Prostate gland (tissue), 2 donors: Measurements from ENCODE around the gene MED15.

Experiments
- CTCF ChIP-seq, 4 experiments: fragments of 200-600 bp in 2 of 4; fragments of 450-650 bp in 2 of 4; sonication (generic) in 2 of 4; IDR thresholded peaks; 1 replicate in 3 of 4; 2 replicates in 1 of 4; pipeline ENCODE4 v1.5.1; 2016 to 2019; ENCODE audit warnings: antibody characterized with exemption in 4 of 4, mild to moderate bottlenecking in 2 of 4, moderate library complexity in 2 of 4
- POLR2AphosphoS5 ChIP-seq: sonication (generic); formaldehyde crosslinking; IDR thresholded peaks from one replicate; pipeline ENCODE4 v1.6.1; 2017; ENCODE audit warnings: antibody characterized with exemption

GRCh38 chr22:20525048-20525447, 17.6 kb downstream of the MED15 start:
- TF ChIP-seq POLR2AphosphoS5 (no peak), CTCF (IDR thresholded peaks at IDR 0.05) (no peak)
